Keratinocyte (primary cell): ENCODE measurements around the gene CDX1. TPM values are rescaled to one million over a fixed set of nuclear protein-coding genes. Genes with fewer than 3 reads are reported as not detected.

ENCODE experiments used
- DNase-seq: peaks from one replicate; pipeline ENCODE4 v3.0.0-alpha.2; 2011; ENCODE audit warnings: low read depth, missing footprints, low spot score
- FAIRE-seq: peaks from 2 replicates; lab custom pipeline; 2011; peaks lifted over from hg19 to GRCh38; lab: Jason Lieb, UNC
- H2AFZ ChIP-seq: 2 replicates; pipeline ENCODE4 v1.6.0; 2012; ENCODE audit warnings: low read length, control low read depth, inconsistent platforms; ENCODE audit not compliant: control insufficient read depth
- H3K27ac ChIP-seq: 2 replicates; pipeline ENCODE4 v1.5.1; 2011; ENCODE audit warnings: low read length; ENCODE audit not compliant: control insufficient read depth, insufficient read depth
- H3K27me3 ChIP-seq: 3 replicates; pipeline ENCODE4 v1.6.0; 2011; ENCODE audit warnings: low read length; ENCODE audit not compliant: control insufficient read depth, insufficient read depth; ENCODE audit errors: extremely low read depth
- H3K36me3 ChIP-seq, 2 experiments: 2 replicates in 1 of 2; 3 replicates in 1 of 2; pipeline ENCODE4 v1.5.1; 2011; ENCODE audit warnings: low read length in 2 of 2, mild to moderate bottlenecking in 1 of 2; ENCODE audit not compliant: control insufficient read depth in 2 of 2, insufficient read depth in 2 of 2; ENCODE audit errors: extremely low read depth in 1 of 2
- H3K4me1 ChIP-seq: 3 replicates; pipeline ENCODE4 v1.5.1; 2011; ENCODE audit warnings: low read length; ENCODE audit not compliant: control insufficient read depth, insufficient read depth; ENCODE audit errors: extremely low read depth
- H3K4me2 ChIP-seq: 3 replicates; pipeline ENCODE4 v1.6.0; 2011; ENCODE audit warnings: low read depth, low read length; ENCODE audit not compliant: control insufficient read depth, insufficient read depth; ENCODE audit errors: extremely low read depth
- H3K4me3 ChIP-seq, 3 experiments: fragments of 200-600 bp in 1 of 3; sonication (generic) in 1 of 3; 2 replicates in 2 of 3; 3 replicates in 1 of 3; pipeline ENCODE4 v1.5.1; 2011 to 2016; ENCODE audit warnings: low read length in 3 of 3, mild to moderate bottlenecking in 3 of 3, control low read depth in 2 of 3, inconsistent platforms in 1 of 3, low read depth in 1 of 3, mixed read lengths in 1 of 3, mixed run types in 1 of 3, moderate library complexity in 1 of 3; ENCODE audit not compliant: control insufficient read depth in 2 of 3, insufficient read depth in 2 of 3; ENCODE audit errors: extremely low read depth in 1 of 3
- H3K79me2 ChIP-seq: 2 replicates; pipeline ENCODE4 v1.6.0; 2012; ENCODE audit warnings: low read length; ENCODE audit not compliant: control insufficient read depth, insufficient read depth
- H3K9ac ChIP-seq: 3 replicates; pipeline ENCODE4 v1.6.0; 2011; ENCODE audit warnings: low read length; ENCODE audit not compliant: control insufficient read depth, insufficient read depth; ENCODE audit errors: extremely low read depth
- H3K9me1 ChIP-seq: 3 replicates; pipeline ENCODE4 v1.6.0; 2011; ENCODE audit warnings: low read length; ENCODE audit not compliant: control insufficient read depth, insufficient read depth; ENCODE audit errors: extremely low read depth
- H3K9me3 ChIP-seq: 2 replicates; pipeline ENCODE4 v1.5.1; 2012; ENCODE audit warnings: low read depth, low read length; ENCODE audit not compliant: control insufficient read depth
- H4K20me1 ChIP-seq: 3 replicates; pipeline ENCODE4 v1.6.0; 2011; ENCODE audit warnings: low read length; ENCODE audit not compliant: control insufficient read depth, insufficient read depth; ENCODE audit errors: extremely low read depth
- EZH2 ChIP-seq: IDR thresholded peaks from one replicate; pipeline ENCODE4 v1.6.1; 2012; ENCODE audit warnings: inconsistent platforms, mild to moderate bottlenecking, low read length, moderate library complexity
- dilution Hi-C: fragments of 300-500 bp; cut with MboI; formaldehyde crosslinking; loops from one replicate; pipeline ENCODE4 v1.7.0; 2020; ENCODE audit warnings: low sequenced_read_pairs; ENCODE audit not compliant: extremely low pct_ligation_motif_present
- polyA plus RNA-seq, 5 experiments: library from polyadenylated mRNA; depleted of rRNA in 3 of 5; stranded (reverse) in 3 of 5; stranded (forward) in 1 of 5; unstranded in 1 of 5; fragments of >200 nt; gene quantifications; 1 replicate in 1 of 5; 2 replicates in 3 of 5; 3 replicates in 1 of 5; pipeline versions ENCODE4 v1.2.1 to v1.2.3, GENCODE V29; 2011 to 2012; ENCODE audit warnings: missing spikeins in 2 of 5, low read depth in 1 of 5, low replicate concordance in 1 of 5
- TF ChIP-seq, protein P1 (sequence below), 3 experiments: IDR thresholded peaks in 1 of 3; conservative IDR thresholded peaks in 1 of 3; optimal IDR thresholded peaks in 1 of 3; 2 replicates in 2 of 3; 3 replicates in 1 of 3; pipeline versions ENCODE3 to v1.5.1; 2011; ENCODE audit warnings: low read length in 3 of 3, mild to moderate bottlenecking in 3 of 3, moderate library complexity in 2 of 3, control low read depth in 1 of 3, inconsistent platforms in 1 of 3; ENCODE audit not compliant: insufficient read depth in 2 of 3; ENCODE audit errors: extremely low read depth in 1 of 3

Gene CDX1
- polyA plus RNA-seq, 1 donor (not counting 4 experiments of a cell fraction or from before 2014, with no cell fraction given), result not detected

- peaks cover 11% of the 10 kb centered on the region for H3K27me3 ChIP-seq
- FAIRE-seq (no peak), DNase-seq (no peak)
- no peak for TF ChIP-seq EZH2
- TF ChIP-seq, protein P1, sequence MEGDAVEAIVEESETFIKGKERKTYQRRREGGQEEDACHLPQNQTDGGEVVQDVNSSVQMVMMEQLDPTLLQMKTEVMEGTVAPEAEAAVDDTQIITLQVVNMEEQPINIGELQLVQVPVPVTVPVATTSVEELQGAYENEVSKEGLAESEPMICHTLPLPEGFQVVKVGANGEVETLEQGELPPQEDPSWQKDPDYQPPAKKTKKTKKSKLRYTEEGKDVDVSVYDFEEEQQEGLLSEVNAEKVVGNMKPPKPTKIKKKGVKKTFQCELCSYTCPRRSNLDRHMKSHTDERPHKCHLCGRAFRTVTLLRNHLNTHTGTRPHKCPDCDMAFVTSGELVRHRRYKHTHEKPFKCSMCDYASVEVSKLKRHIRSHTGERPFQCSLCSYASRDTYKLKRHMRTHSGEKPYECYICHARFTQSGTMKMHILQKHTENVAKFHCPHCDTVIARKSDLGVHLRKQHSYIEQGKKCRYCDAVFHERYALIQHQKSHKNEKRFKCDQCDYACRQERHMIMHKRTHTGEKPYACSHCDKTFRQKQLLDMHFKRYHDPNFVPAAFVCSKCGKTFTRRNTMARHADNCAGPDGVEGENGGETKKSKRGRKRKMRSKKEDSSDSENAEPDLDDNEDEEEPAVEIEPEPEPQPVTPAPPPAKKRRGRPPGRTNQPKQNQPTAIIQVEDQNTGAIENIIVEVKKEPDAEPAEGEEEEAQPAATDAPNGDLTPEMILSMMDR (optimal IDR thresholded peaks at IDR 0.05 in 1 of 3, IDR thresholded peaks at IDR 0.05 in 1 of 3, conservative IDR thresholded peaks at IDR 0.05 in 1 of 3; ENCODE audit: extremely low read depth in 1 of 3, insufficient read depth in 2 of 3, low read length in 3 of 3), result no peak
- H3K27ac ChIP-seq, result no peak overlapping the region
- no peak overlapping the region for H2AFZ ChIP-seq
- no peak overlapping the region for H3K4me2 ChIP-seq
- H3K4me1 ChIP-seq, result peaks cover 13% of the 10 kb centered on the region
- H3K4me3 ChIP-seq, result no peak overlapping the region
- H3K9me3 ChIP-seq, result no peaks in the 10 kb centered on the region
- no peaks in the 10 kb centered on the region for H3K9me1 ChIP-seq
- dilution Hi-C loops, result no loop called here
- no peaks in the 10 kb centered on the region for H3K36me3 ChIP-seq
- H3K79me2 ChIP-seq, result no peaks in the 10 kb centered on the region
- H4K20me1 ChIP-seq, result no peaks in the 10 kb centered on the region
- no peak overlapping the region for H3K9ac ChIP-seq
Measured at GRCh38 chr5:150213530-150213929, 47.0 kb downstream of the CDX1 start.

- Histone ChIP-seq H4K20me1 (no peaks in the 10 kb centered on the region), H3K9me1 (no peaks in the 10 kb centered on the region), H3K79me2 (no peaks in the 10 kb centered on the region), H3K4me1 (peaks cover 5% of the 10 kb centered on the region), H3K9ac (no peak overlapping the region), H3K4me2 (no peak overlapping the region), H3K27ac (no peak overlapping the region), H3K9me3 (no peaks in the 10 kb centered on the region), H2AFZ (no peak overlapping the region), H3K36me3 (no peaks in the 10 kb centered on the region), H3K4me3 (no peak overlapping the region), H3K27me3 (peaks cover 11% of the 10 kb centered on the region)
- FAIRE-seq, result no peak
- TF ChIP-seq, protein P1 (optimal IDR thresholded peaks at IDR 0.05 in 1 of 3, IDR thresholded peaks at IDR 0.05 in 1 of 3, conservative IDR thresholded peaks at IDR 0.05 in 1 of 3; ENCODE audit: extremely low read depth in 1 of 3, insufficient read depth in 2 of 3, low read length in 3 of 3), result no peak
- no peak for TF ChIP-seq EZH2
- dilution Hi-C loops, result no loop called here
- no peak for DNase-seq
Measured at GRCh38 chr5:150214289-150214688, 47.7 kb downstream of the CDX1 start.
